BE2C (cell line): ENCODE results near the gene LRRFIP1.

Experiments
- DNase-seq: peaks from one replicate; pipeline ENCODE4 v3.0.0-alpha.2; 2020
- H3K27me3 ChIP-seq: fragments of 250-450 bp; sonication (Bioruptor Pico); 2 replicates; pipeline ENCODE4 v1.5.1; 2020; ENCODE audit warnings: mild to moderate bottlenecking
- H3K36me3 ChIP-seq: fragments of 250-450 bp; sonication (Bioruptor Pico); 2 replicates; pipeline ENCODE4 v1.5.1; 2020; ENCODE audit warnings: mild to moderate bottlenecking
- H3K4me1 ChIP-seq: fragments of 250-450 bp; sonication (Bioruptor Pico); 2 replicates; pipeline ENCODE4 v1.5.1; 2020
- H3K4me3 ChIP-seq: 2 replicates; pipeline ENCODE4 v1.5.1; 2011; ENCODE audit warnings: low read depth, low read length
- H3K9me3 ChIP-seq: fragments of 250-450 bp; sonication (Bioruptor Pico); 2 replicates; pipeline ENCODE4 v1.5.1; 2020
- CTCF ChIP-seq: IDR thresholded peaks from 2 replicates; pipeline ENCODE4 v1.5.1; 2012; ENCODE audit warnings: mild to moderate bottlenecking, low read depth, low read length

The LRRFIP1 gene

GRCh38 chr2:237667893-237668292, 40.5 kb downstream of the LRRFIP1 start:
- no peaks in the 10 kb centered on the region for H3K9me3 ChIP-seq
- TF ChIP-seq CTCF, result no peak
- H3K27me3 ChIP-seq, result no peaks in the 10 kb centered on the region
- no peaks in the 10 kb centered on the region for H3K36me3 ChIP-seq
- H3K4me1 ChIP-seq, result peaks cover 27% of the 10 kb centered on the region
- DNase-seq, result no peak
- no peak overlapping the region for H3K4me3 ChIP-seq

GRCh38 chr2:237668440-237668839, 41.1 kb downstream of the LRRFIP1 start:
- no peak for TF ChIP-seq CTCF
- Histone ChIP-seq H3K4me3 (no peak overlapping the region), H3K36me3 (no peaks in the 10 kb centered on the region), H3K9me3 (no peaks in the 10 kb centered on the region), H3K27me3 (no peaks in the 10 kb centered on the region), H3K4me1 (peaks cover 24% of the 10 kb centered on the region)
- DNase-seq, result no peak

- Histone ChIP-seq H3K9me3 (no peaks in the 10 kb centered on the region), H3K4me1 (peaks cover 28% of the 10 kb centered on the region), H3K27me3 (no peaks in the 10 kb centered on the region), H3K4me3 (no peak overlapping the region), H3K36me3 (no peaks in the 10 kb centered on the region)
- DNase-seq, result no peak
- TF ChIP-seq CTCF, result no peak
Measured at GRCh38 chr2:237669283-237669627, 41.9 kb downstream of the LRRFIP1 start.

- DNase-seq, result peak; percentile 52
- Histone ChIP-seq H3K4me3 (no peak overlapping the region), H3K4me1 (peaks cover 30% of the 10 kb centered on the region), H3K36me3 (no peaks in the 10 kb centered on the region), H3K27me3 (no peaks in the 10 kb centered on the region), H3K9me3 (no peaks in the 10 kb centered on the region)
- TF ChIP-seq CTCF, result no peak
Measured at GRCh38 chr2:237669628-237670392, 42.4 kb downstream of the LRRFIP1 start.

GRCh38 chr2:237670641-237671040, 43.3 kb downstream of the LRRFIP1 start:
- TF ChIP-seq CTCF, result no peak
- H3K4me1 ChIP-seq, result peaks cover 30% of the 10 kb centered on the region
- H3K27me3 ChIP-seq, result no peaks in the 10 kb centered on the region
- no peak for DNase-seq
- no peak overlapping the region for H3K4me3 ChIP-seq
- H3K36me3 ChIP-seq, result no peaks in the 10 kb centered on the region
- H3K9me3 ChIP-seq, result no peaks in the 10 kb centered on the region

GRCh38 chr2:237671466-237672138, 44.2 kb downstream of the LRRFIP1 start:
- DNase-seq, result no peak
- Histone ChIP-seq H3K36me3 (no peaks in the 10 kb centered on the region), H3K4me1 (peaks cover 26% of the 10 kb centered on the region), H3K4me3 (no peak overlapping the region), H3K9me3 (no peaks in the 10 kb centered on the region), H3K27me3 (no peaks in the 10 kb centered on the region)
- TF ChIP-seq CTCF, result no peak
